Activated naive CD8-positive, alpha-beta T cell treated with anti-CD3 and anti-CD28 coated beads for 36 hours (primary cell): Measurements from ENCODE around the gene SLC25A21. TPM values are rescaled to one million over a fixed set of nuclear protein-coding genes. Genes with fewer than 3 reads are reported as not detected.
"Not testable (repeated sequence)": the region's sequence is repeated elsewhere in the genome, so short reads cannot be mapped to it uniquely, and the experiment has no call there.

ENCODE experiments used
- DNase-seq: peaks from one replicate; pipeline ENCODE4 v3.0.0; 2021
- H3K27ac Mint-ChIP-seq: one replicate; pipeline ENCODE4 v1.8.0; 2022; ENCODE audit warnings: mild to moderate bottlenecking, moderate library complexity, mixed read lengths
- H3K27me3 Mint-ChIP-seq: one replicate; pipeline ENCODE4 v1.8.0; 2022; ENCODE audit warnings: mild to moderate bottlenecking, mixed read lengths
- H3K36me3 Mint-ChIP-seq: one replicate; pipeline ENCODE4 v1.8.0; 2021; ENCODE audit warnings: mild to moderate bottlenecking, mixed read lengths
- H3K4me1 Mint-ChIP-seq: one replicate; pipeline ENCODE4 v1.8.0; 2021; ENCODE audit warnings: mixed read lengths
- H3K4me3 Mint-ChIP-seq: one replicate; pipeline ENCODE4 v1.8.0; 2022; ENCODE audit warnings: mild to moderate bottlenecking, moderate library complexity, mixed read lengths
- H3K9me3 Mint-ChIP-seq: one replicate; pipeline ENCODE4 v1.8.0; 2022; ENCODE audit warnings: mixed read lengths
- total RNA-seq, 2 experiments: library from RNA; stranded (reverse); gene quantifications; one replicate each; pipeline ENCODE4 v1.2.3, GENCODE V29; 2021

The SLC25A21 gene
- total RNA-seq, 2 experiments from 2014 or later, result not detected

GRCh38 chr14:37094502-37094901, 77.9 kb downstream of the SLC25A21 start:
- H3K27ac Mint-ChIP-seq, result no peak overlapping the region
- no peaks in the 10 kb centered on the region for H3K36me3 Mint-ChIP-seq
- no peak for DNase-seq
- H3K4me3 Mint-ChIP-seq, result no peak overlapping the region
- H3K9me3 Mint-ChIP-seq, result peaks cover 2% of the 10 kb centered on the region
- no peaks in the 10 kb centered on the region for H3K27me3 Mint-ChIP-seq
- H3K4me1 Mint-ChIP-seq, result no peaks in the 10 kb centered on the region

- Mint-ChIP-seq H3K9me3 (peaks cover 2% of the 10 kb centered on the region), H3K4me3 (no peak overlapping the region), H3K27ac (no peak overlapping the region), H3K27me3 (no peaks in the 10 kb centered on the region), H3K4me1 (no peaks in the 10 kb centered on the region), H3K36me3 (no peaks in the 10 kb centered on the region)
- no peak for DNase-seq
Measured at GRCh38 chr14:37093364-37093763, 79.0 kb downstream of the SLC25A21 start.

- H3K4me1 Mint-ChIP-seq, result no peaks in the 10 kb centered on the region
- peaks cover 2% of the 10 kb centered on the region for H3K9me3 Mint-ChIP-seq
- DNase-seq, result no peak
- no peaks in the 10 kb centered on the region for H3K36me3 Mint-ChIP-seq
- H3K27me3 Mint-ChIP-seq, result no peaks in the 10 kb centered on the region
- no peak overlapping the region for H3K4me3 Mint-ChIP-seq
- no peak overlapping the region for H3K27ac Mint-ChIP-seq
Measured at GRCh38 chr14:37091651-37092050, 80.8 kb downstream of the SLC25A21 start.

GRCh38 chr14:37090026-37090425, 82.4 kb downstream of the SLC25A21 start:
- H3K27ac Mint-ChIP-seq, result no peak overlapping the region
- H3K4me3 Mint-ChIP-seq, result no peak overlapping the region
- DNase-seq, result no peak
- H3K36me3 Mint-ChIP-seq, result no peaks in the 10 kb centered on the region
- H3K9me3 Mint-ChIP-seq, result no peaks in the 10 kb centered on the region
- H3K27me3 Mint-ChIP-seq, result no peaks in the 10 kb centered on the region
- H3K4me1 Mint-ChIP-seq, result no peaks in the 10 kb centered on the region

- no peak overlapping the region for H3K4me3 Mint-ChIP-seq
- H3K36me3 Mint-ChIP-seq, result no peaks in the 10 kb centered on the region
- no peak overlapping the region for H3K27ac Mint-ChIP-seq
- no peak for DNase-seq
- no peaks in the 10 kb centered on the region for H3K27me3 Mint-ChIP-seq
- no peaks in the 10 kb centered on the region for H3K4me1 Mint-ChIP-seq
- H3K9me3 Mint-ChIP-seq, result no peaks in the 10 kb centered on the region
Measured at GRCh38 chr14:37089410-37089809, 83.0 kb downstream of the SLC25A21 start.

- no peak for DNase-seq
- H3K4me3 Mint-ChIP-seq, result no peak overlapping the region
- no peaks in the 10 kb centered on the region for H3K4me1 Mint-ChIP-seq
- H3K27ac Mint-ChIP-seq, result no peak overlapping the region
- H3K27me3 Mint-ChIP-seq, result no peaks in the 10 kb centered on the region
- H3K9me3 Mint-ChIP-seq, result no peaks in the 10 kb centered on the region
- H3K36me3 Mint-ChIP-seq, result no peaks in the 10 kb centered on the region
Measured at GRCh38 chr14:37088356-37089215, 83.8 kb downstream of the SLC25A21 start.

- Mint-ChIP-seq H3K27ac (no peak overlapping the region), H3K4me1 (no peaks in the 10 kb centered on the region), H3K4me3 (no peak overlapping the region), H3K9me3 (no peaks in the 10 kb centered on the region), H3K27me3 (no peaks in the 10 kb centered on the region), H3K36me3 (no peaks in the 10 kb centered on the region)
- DNase-seq, result no peak
Measured at GRCh38 chr14:37087520-37087919, 84.9 kb downstream of the SLC25A21 start.

GRCh38 chr14:37083599-37083998, 88.8 kb downstream of the SLC25A21 start:
- no peaks in the 10 kb centered on the region for H3K4me1 Mint-ChIP-seq
- no peak overlapping the region for H3K4me3 Mint-ChIP-seq
- H3K27ac Mint-ChIP-seq, result no peak overlapping the region

GRCh38 chr14:37082449-37082848, 90.0 kb downstream of the SLC25A21 start:
- H3K27me3 Mint-ChIP-seq, result no peaks in the 10 kb centered on the region
- no peak overlapping the region for H3K4me3 Mint-ChIP-seq
- no peak overlapping the region for H3K27ac Mint-ChIP-seq
- H3K9me3 Mint-ChIP-seq, result no peaks in the 10 kb centered on the region
- DNase-seq, result no peak
- H3K36me3 Mint-ChIP-seq, result no peaks in the 10 kb centered on the region
- H3K4me1 Mint-ChIP-seq, result no peaks in the 10 kb centered on the region

More at GRCh38 chr14:37083599-37083998, 88.8 kb downstream of the SLC25A21 start:
- no peak for DNase-seq
- Mint-ChIP-seq H3K9me3 (no peaks in the 10 kb centered on the region), H3K36me3 (no peaks in the 10 kb centered on the region), H3K27me3 (no peaks in the 10 kb centered on the region)

- no peak overlapping the region for H3K27ac Mint-ChIP-seq
- H3K27me3 Mint-ChIP-seq, result no peaks in the 10 kb centered on the region
Measured at GRCh38 chr14:37081856-37082255, 90.5 kb downstream of the SLC25A21 start.

GRCh38 chr14:37081218-37081617, 91.2 kb downstream of the SLC25A21 start:
- Mint-ChIP-seq H3K4me1 (no peaks in the 10 kb centered on the region), H3K9me3 (no peaks in the 10 kb centered on the region), H3K36me3 (no peaks in the 10 kb centered on the region), H3K27ac (no peak overlapping the region), H3K27me3 (no peaks in the 10 kb centered on the region), H3K4me3 (no peak overlapping the region)
- no peak for DNase-seq

More at GRCh38 chr14:37081856-37082255, 90.5 kb downstream of the SLC25A21 start:
- Mint-ChIP-seq H3K9me3 (no peaks in the 10 kb centered on the region), H3K36me3 (no peaks in the 10 kb centered on the region), H3K4me3 (no peak overlapping the region), H3K4me1 (no peaks in the 10 kb centered on the region)
- DNase-seq, result no peak

- DNase-seq, result no peak
- H3K4me3 Mint-ChIP-seq, result no peak overlapping the region
- no peaks in the 10 kb centered on the region for H3K27me3 Mint-ChIP-seq
- no peaks in the 10 kb centered on the region for H3K9me3 Mint-ChIP-seq
- H3K36me3 Mint-ChIP-seq, result peaks cover 2% of the 10 kb centered on the region
- no peaks in the 10 kb centered on the region for H3K4me1 Mint-ChIP-seq
- no peak overlapping the region for H3K27ac Mint-ChIP-seq
Measured at GRCh38 chr14:37078131-37078530, 94.3 kb downstream of the SLC25A21 start.

- not testable (repeated sequence) for H3K4me3 Mint-ChIP-seq, H3K27me3 Mint-ChIP-seq, DNase-seq, H3K4me1 Mint-ChIP-seq, H3K27ac Mint-ChIP-seq, H3K9me3 Mint-ChIP-seq, H3K36me3 Mint-ChIP-seq
Measured at GRCh38 chr14:37074320-37074719, 98.1 kb downstream of the SLC25A21 start.

- Mint-ChIP-seq H3K27ac (no peak overlapping the region), H3K4me3 (no peak overlapping the region), H3K9me3 (no peaks in the 10 kb centered on the region), H3K27me3 (no peaks in the 10 kb centered on the region), H3K36me3 (no peaks in the 10 kb centered on the region), H3K4me1 (no peaks in the 10 kb centered on the region)
- no peak for DNase-seq
Measured at GRCh38 chr14:37063467-37064240, 108.8 kb downstream of the SLC25A21 start.

- Mint-ChIP-seq H3K4me3 (no peak overlapping the region), H3K4me1 (no peaks in the 10 kb centered on the region), H3K9me3 (no peaks in the 10 kb centered on the region), H3K27ac (no peak overlapping the region), H3K36me3 (no peaks in the 10 kb centered on the region), H3K27me3 (no peaks in the 10 kb centered on the region)
- no peak for DNase-seq
Measured at GRCh38 chr14:37062191-37062803, 110.1 kb downstream of the SLC25A21 start.
